GM18502 (cell line): ENCODE data around the gene ISCA2.

ENCODE experiments used
- ATAC-seq: cut with Tn5 transposase; IDR thresholded peaks from one replicate; pipeline ENCODE4 v1.9.1; 2021; ENCODE audit warnings: mild to moderate bottlenecking; ENCODE audit not compliant: unreplicated experiment, poor library complexity

The ISCA2 gene

DNA sequence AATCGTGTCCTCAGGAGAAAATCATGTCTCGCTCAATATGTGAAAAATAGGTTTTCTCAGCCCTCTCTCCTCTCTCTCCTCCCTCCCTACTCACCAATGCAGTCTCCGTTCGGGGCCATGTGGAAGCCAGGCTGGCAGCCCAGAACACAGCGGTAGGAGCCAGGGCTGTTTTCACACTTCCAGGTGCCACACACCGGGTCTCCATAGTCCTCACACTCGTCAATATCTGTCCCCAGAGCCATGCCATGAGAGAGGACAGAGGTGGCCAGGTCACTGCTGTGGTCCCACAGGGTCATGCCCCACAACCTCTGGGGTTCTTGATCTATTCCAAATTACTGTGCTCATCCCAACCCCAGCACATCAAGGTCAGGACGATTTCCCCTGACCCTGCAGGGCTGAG, 13.5 kb downstream of the ISCA2 start:
- ATAC-seq, result no peak

- no peak for ATAC-seq
Measured at GRCh38 chr14:74507840-74508239, 14.3 kb downstream of the ISCA2 start.

DNA sequence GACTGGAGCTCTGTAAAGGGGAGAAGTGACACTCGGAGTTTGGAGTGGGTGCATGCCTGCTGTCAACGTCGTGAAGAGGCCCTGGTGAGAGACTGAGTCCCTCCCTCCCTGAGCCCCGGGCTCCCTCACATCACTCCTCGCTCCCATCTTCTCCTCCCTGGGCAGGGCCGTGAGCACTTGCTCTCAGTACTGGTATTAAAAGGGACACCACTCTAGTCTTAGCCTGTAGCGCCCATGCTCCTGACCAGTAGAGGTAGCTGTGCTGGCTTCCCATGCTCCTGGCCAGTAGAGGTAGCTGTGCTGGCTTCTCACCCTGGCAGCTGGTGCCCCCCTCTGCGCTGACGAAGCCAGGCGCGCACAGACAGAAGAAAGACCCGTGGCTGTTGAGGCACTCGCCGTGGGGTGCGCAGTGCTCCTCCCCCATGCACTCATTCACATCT, 14.7 kb downstream of the ISCA2 start:
- no peak for ATAC-seq

GRCh38 chr14:74508844-74509428, 15.4 kb downstream of the ISCA2 start:
- ATAC-seq, result no peak

DNA sequence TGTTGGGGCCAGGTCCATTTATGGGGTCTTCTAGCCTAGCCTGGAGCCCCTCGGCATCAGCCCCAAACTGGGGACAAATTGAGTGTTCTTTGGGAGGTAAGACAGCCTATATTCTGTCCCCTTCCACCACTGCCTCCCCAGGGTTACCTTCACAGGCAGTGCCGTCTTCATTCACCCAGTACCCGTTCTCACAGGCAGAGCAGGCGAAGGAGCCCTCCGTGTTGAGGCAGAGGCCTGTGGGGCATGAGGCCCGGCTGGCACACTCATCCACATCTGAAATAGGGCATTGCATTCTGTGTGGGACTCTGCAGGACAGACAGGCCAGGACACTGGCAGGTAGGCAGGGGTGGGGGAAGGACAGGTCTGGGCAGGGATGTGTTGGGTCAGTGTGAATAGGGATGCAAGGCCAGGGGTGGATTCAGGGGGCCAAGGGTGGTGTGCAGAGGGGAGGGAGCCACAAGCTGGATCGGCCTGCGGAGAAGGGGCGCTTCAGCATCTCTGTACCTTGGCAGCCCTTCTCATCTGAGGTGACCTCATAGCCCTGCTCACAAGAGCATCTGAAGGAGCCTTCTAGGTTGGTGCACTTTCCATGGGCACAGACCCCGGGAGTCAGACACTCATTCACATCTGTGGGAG, 16.1 kb downstream of the ISCA2 start:
- no peak for ATAC-seq

DNA sequence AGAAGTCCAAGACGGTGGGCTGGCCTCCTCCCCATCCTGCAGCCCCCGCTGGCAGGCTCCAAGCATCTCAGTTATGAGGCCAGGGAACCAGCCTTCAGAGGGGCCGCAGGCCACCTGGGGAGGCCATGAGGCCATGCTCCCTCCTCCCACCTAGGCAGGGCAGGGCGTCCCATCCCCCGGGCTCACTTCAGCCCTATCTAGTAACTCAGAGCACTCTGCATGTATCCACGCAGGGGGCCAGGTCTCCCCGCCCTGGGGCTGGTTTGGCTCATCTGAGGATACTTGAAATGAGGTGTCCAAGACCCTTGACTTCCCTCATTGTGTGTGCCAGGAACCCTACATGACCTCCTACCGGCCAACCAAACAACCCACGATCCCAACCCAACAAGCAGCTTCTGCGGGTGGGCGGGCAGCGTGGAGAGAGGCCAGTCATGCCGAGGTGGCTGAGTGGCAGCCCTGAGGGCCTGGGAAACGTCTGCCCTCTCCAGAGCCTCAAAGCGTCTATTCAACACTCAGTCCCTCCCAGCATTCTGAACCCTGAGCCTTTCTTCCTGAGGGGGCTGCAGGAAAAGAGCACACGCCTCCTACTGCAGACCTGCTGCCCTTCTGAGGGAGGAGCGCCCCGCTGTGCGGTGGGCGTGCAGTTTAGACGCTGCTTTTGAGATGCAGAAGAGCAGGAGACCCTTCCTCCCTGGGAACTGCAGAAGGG, 16.8 kb downstream of the ISCA2 start:
- no peak for ATAC-seq

- ATAC-seq, result no peak
Measured at GRCh38 chr14:74510959-74511409, 17.4 kb downstream of the ISCA2 start.

DNA sequence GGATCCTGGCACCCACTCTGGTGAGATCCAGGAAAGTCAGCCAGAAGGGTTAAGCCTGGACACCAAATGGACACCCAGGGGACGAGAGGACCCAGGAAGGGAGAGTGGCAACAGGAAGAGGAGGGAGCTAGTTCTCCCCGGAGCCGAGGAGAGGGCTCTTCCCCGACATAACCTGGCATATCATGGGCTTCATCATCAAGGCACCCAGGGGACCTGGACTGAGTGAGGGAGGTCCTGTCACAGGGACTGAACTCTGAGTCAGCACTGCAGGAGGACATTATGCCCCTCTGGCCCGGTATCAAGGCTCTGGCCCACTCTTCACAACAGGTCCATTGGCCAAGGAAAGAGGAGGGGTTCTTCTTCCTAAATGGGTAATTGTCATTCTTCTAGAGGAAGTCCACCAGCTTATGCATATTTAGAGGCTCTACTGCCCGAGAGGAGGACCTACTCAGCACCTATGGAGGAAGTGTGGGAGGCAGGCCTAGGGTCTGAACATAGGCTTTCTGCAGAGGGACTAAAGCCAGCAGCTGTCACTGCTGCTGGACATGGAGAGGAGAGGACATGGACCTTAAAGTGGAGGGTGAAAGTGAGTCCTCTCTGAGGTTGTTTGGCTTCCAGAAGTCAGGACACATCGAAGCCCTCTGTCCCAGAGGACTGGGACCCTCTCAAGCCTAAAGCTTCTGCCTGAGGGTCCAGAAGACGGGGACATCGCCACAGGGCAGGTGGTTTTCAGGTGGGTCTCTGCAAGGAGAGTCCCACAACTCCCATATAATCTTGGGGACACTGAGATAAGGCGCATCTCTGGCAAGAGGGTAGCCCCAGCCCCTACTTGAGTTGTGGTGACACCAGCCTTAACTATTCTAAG, 18.6 kb downstream of the ISCA2 start:
- no peak for ATAC-seq

- ATAC-seq, result no peak
Measured at GRCh38 chr14:74514471-74514941, 20.9 kb downstream of the ISCA2 start.

- ATAC-seq, result no peak
Measured at GRCh38 chr14:74515891-74516412, 22.4 kb downstream of the ISCA2 start.

GRCh38 chr14:74516451-74517160, 23.0 kb downstream of the ISCA2 start:
- ATAC-seq, result no peak

GRCh38 chr14:74517731-74518130, 24.2 kb downstream of the ISCA2 start:
- ATAC-seq, result no peak

- ATAC-seq, result no peak
Measured at GRCh38 chr14:74518221-74518620, 24.7 kb downstream of the ISCA2 start.

GRCh38 chr14:74519316-74520074, 25.9 kb downstream of the ISCA2 start:
- ATAC-seq, result no peak

GRCh38 chr14:74521756-74522155, 28.2 kb downstream of the ISCA2 start:
- ATAC-seq, result no peak

DNA sequence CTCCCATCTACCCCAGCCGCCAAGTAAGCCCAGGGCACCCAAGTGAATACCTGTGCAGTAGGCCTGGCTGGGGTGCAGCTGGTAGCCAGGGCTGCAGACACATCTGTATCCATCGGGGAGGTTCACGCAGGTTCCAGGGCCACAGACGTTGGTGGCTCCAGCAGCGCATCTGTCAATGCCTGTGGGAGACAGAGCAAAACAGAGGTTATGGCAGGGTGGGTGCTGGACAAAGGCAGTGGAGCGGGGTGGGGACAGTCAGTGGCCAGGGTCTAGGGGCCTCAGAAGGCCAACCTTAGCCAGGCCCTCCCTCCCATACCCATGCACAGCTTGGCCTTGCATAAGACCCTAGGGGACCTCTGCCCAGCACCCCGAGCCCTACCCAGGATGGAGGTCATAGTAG, 29.2 kb downstream of the ISCA2 start:
- no peak for ATAC-seq

- ATAC-seq, result no peak
Measured at GRCh38 chr14:74524076-74524811, 30.7 kb downstream of the ISCA2 start.

DNA sequence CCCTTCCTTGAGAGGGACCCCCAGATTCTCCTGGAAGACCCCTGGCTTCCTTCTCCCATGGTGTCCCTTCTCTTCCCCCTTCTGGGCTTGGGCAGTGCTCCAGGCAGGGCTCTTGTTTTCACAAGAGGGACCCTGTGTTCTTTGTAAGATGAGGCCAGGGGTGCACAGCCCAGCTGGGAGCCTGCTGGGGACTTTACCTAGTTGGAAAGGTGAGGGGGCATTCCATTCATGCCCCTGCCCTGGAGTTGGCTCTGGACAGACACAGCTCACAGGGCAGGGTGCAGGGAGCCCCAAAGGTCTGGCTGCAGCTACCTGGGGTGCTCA, 31.2 kb downstream of the ISCA2 start:
- no peak for ATAC-seq
